Thoracic aorta (tissue), 2 donors: ENCODE data around the gene ELFN1. TPM values are rescaled to one million over a fixed set of nuclear protein-coding genes. Genes with fewer than 3 reads are reported as not detected.

Experiments used
- ATAC-seq: fragments of 150-250 bp; one replicate; pipeline ENCODE4 v1.8.0; 2017; ENCODE audit warnings: low read depth; ENCODE audit not compliant: insufficient number of reproducible peaks, low FRiP score
- DNase-seq: peaks from one replicate; pipeline ENCODE4 v3.0.0-alpha.2; 2020; ENCODE audit warnings: low spot score
- H3K27ac ChIP-seq, 2 donors: fragments of 200-600 bp; sonication (generic); 1 replicate in 1 of 2; 2 replicates in 1 of 2; pipeline ENCODE4 v1.5.1; 2016; ENCODE audit warnings: mild to moderate bottlenecking in 2 of 2, moderate library complexity in 2 of 2
- H3K27me3 ChIP-seq: fragments of 200-600 bp; sonication (generic); replicated peaks from 2 replicates; pipeline ENCODE4 v1.6.0; 2016; ENCODE audit warnings: mild to moderate bottlenecking; ENCODE audit not compliant: insufficient read depth
- H3K36me3 ChIP-seq: fragments of 200-600 bp; sonication (generic); one replicate; pipeline ENCODE4 v1.5.1; 2016
- H3K4me1 ChIP-seq, 2 donors: fragments of 200-600 bp; sonication (generic); 1 replicate in 1 of 2; 2 replicates in 1 of 2; pipeline versions ENCODE4 v1.5.1 to v1.6.0; 2016; ENCODE audit warnings: low read depth in 2 of 2, mild to moderate bottlenecking in 1 of 2; ENCODE audit not compliant: control insufficient read depth in 1 of 2
- H3K4me3 ChIP-seq: fragments of 200-600 bp; sonication (generic); 2 replicates; pipeline ENCODE4 v1.5.1; 2016; ENCODE audit warnings: mild to moderate bottlenecking
- H3K9me3 ChIP-seq: fragments of 200-600 bp; sonication (generic); 2 replicates; pipeline ENCODE4 v1.5.1; 2016
- CTCF ChIP-seq: fragments of 200-600 bp; sonication (generic); IDR thresholded peaks from one replicate; pipeline ENCODE4 v1.5.1; 2019; ENCODE audit warnings: antibody characterized with exemption
- total RNA-seq, 2 donors: library from RNA; depleted of rRNA; stranded (reverse); fragments of >200 nt; gene quantifications; one replicate each; pipeline versions ENCODE4 v1.1.0 to v1.2.3, GENCODE V29; 2016

Gene ELFN1
- total RNA-seq, 2 donors from 2014 or later, result 0.81 to 0.85 TPM

- Histone ChIP-seq H3K27me3 (no peaks in the 10 kb centered on the region), H3K4me3 (no peak overlapping the region), H3K9me3 (no peaks in the 10 kb centered on the region), H3K27ac (no peak overlapping the region), H3K36me3 (no peaks in the 10 kb centered on the region), H3K4me1 (no peaks in the 10 kb centered on the region)
- TF ChIP-seq CTCF, result no peak
- DNase-seq, result no peak
- ATAC-seq, result no peak
Measured at GRCh38 chr7:1677206-1678080, 7.4 kb downstream of the ELFN1 start.

GRCh38 chr7:1678081-1678543 is 8.0 kb downstream of the ELFN1 start:
- H3K4me1 ChIP-seq, result no peaks in the 10 kb centered on the region
- H3K27ac ChIP-seq, result no peak overlapping the region
- no peaks in the 10 kb centered on the region for H3K27me3 ChIP-seq
- no peaks in the 10 kb centered on the region for H3K36me3 ChIP-seq
- ATAC-seq, result no peak
- DNase-seq, result no peak
- H3K4me3 ChIP-seq, result no peak overlapping the region
- TF ChIP-seq CTCF, result no peak
- no peaks in the 10 kb centered on the region for H3K9me3 ChIP-seq

GRCh38 chr7:1678571-1679325 is 8.7 kb downstream of the ELFN1 start:
- Histone ChIP-seq H3K9me3 (peaks cover under 1% of the 10 kb centered on the region), H3K4me1 (no peaks in the 10 kb centered on the region), H3K36me3 (no peaks in the 10 kb centered on the region), H3K27ac (no peak overlapping the region), H3K27me3 (no peaks in the 10 kb centered on the region), H3K4me3 (no peak overlapping the region)
- no peak for ATAC-seq
- no peak for DNase-seq
- TF ChIP-seq CTCF, result no peak

- Histone ChIP-seq H3K4me3 (no peak overlapping the region), H3K36me3 (no peaks in the 10 kb centered on the region), H3K27ac (no peak overlapping the region), H3K4me1 (no peaks in the 10 kb centered on the region), H3K27me3 (no peaks in the 10 kb centered on the region), H3K9me3 (peaks cover 8% of the 10 kb centered on the region)
- no peak for DNase-seq
- no peak for ATAC-seq
- TF ChIP-seq CTCF, result no peak
Measured at GRCh38 chr7:1679326-1679965, 9.4 kb downstream of the ELFN1 start.
